WERI-Rb-1 (cell line): ENCODE data around the gene SLC4A9.

ENCODE experiments used
- DNase-seq: peaks from one replicate; pipeline ENCODE4 v3.0.0-alpha.2; 2020
- H3K27ac ChIP-seq: fragments of 250-450 bp; sonication (Bioruptor Pico); 2 replicates; pipeline ENCODE4 v1.5.1; 2020; ENCODE audit warnings: mild to moderate bottlenecking, moderate library complexity
- H3K27me3 ChIP-seq: fragments of 250-450 bp; sonication (Bioruptor Pico); 2 replicates; pipeline ENCODE4 v1.5.1; 2021; ENCODE audit warnings: mild to moderate bottlenecking, low read depth, moderate library complexity; ENCODE audit not compliant: insufficient read depth, severe bottlenecking
- H3K36me3 ChIP-seq: fragments of 250-450 bp; sonication (Bioruptor Pico); 2 replicates; pipeline ENCODE4 v1.5.1; 2020; ENCODE audit warnings: mild to moderate bottlenecking, moderate library complexity
- H3K4me3 ChIP-seq: 2 replicates; pipeline ENCODE4 v1.5.1; 2011; ENCODE audit warnings: low read depth, mild to moderate bottlenecking, control low read depth, low read length
- H3K9me3 ChIP-seq: fragments of 250-450 bp; sonication (Bioruptor Pico); 2 replicates; pipeline ENCODE4 v1.5.1; 2021; ENCODE audit warnings: mild to moderate bottlenecking, moderate library complexity; ENCODE audit not compliant: severe bottlenecking
- CTCF ChIP-seq: IDR thresholded peaks from 2 replicates; pipeline ENCODE4 v1.5.1; 2011; ENCODE audit warnings: low read depth, mild to moderate bottlenecking, control low read depth, inconsistent platforms, low read length

The SLC4A9 gene

DNA sequence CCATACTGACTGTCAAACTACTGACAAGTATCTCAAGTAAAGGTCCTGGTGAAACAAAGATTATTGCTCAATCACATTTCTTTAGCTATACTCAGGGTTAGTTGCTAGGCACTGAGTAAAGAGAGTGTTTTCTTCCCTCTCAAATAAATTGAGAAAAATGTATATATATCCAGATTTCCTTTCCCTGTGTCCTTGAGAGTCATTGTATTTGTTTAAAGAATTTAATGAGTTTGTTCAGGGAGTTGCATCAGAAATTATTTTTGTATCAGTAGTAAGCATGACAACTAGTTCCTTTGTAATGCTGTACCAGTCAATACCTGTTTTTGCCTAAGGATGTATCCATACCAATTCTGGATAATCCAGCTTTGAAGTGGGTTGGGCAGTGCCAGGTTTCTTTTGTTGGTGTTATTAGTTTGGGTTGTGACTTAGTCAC is 38.4 kb downstream of the SLC4A9 start:
- no peak overlapping the region for H3K4me3 ChIP-seq
- DNase-seq, result no peak
- H3K9me3 ChIP-seq, result no peaks in the 10 kb centered on the region
- no peak for TF ChIP-seq CTCF
- peaks cover 20% of the 10 kb centered on the region for H3K36me3 ChIP-seq
- no peaks in the 10 kb centered on the region for H3K27me3 ChIP-seq
- H3K27ac ChIP-seq, result no peak overlapping the region

GRCh38 chr5:140399979-140400729 is 40.2 kb downstream of the SLC4A9 start:
- Histone ChIP-seq H3K27ac (peak overlapping the region; percentile 96), H3K9me3 (no peaks in the 10 kb centered on the region), H3K27me3 (no peaks in the 10 kb centered on the region), H3K4me3 (peak overlapping the region; percentile 78), H3K36me3 (peaks cover 36% of the 10 kb centered on the region)
- DNase-seq, result no peak
- no peak for TF ChIP-seq CTCF

- Histone ChIP-seq H3K27ac (peak overlapping the region; percentile 96), H3K36me3 (peaks cover 43% of the 10 kb centered on the region), H3K4me3 (peak overlapping the region; percentile 78), H3K27me3 (no peaks in the 10 kb centered on the region), H3K9me3 (no peaks in the 10 kb centered on the region)
- no peak for TF ChIP-seq CTCF
- peak; percentile 96 for DNase-seq
Measured at GRCh38 chr5:140400730-140401361, 40.9 kb downstream of the SLC4A9 start.

- H3K27me3 ChIP-seq, result no peaks in the 10 kb centered on the region
- H3K27ac ChIP-seq, result peak within 1 kb of the TSS; percentile 96
- H3K36me3 ChIP-seq, result peaks cover 49% of the 10 kb centered on the region
- peak within 1 kb of the TSS; percentile 78 for H3K4me3 ChIP-seq
- no peaks in the 10 kb centered on the region for H3K9me3 ChIP-seq
- DNase-seq, result peak; percentile 99
- TF ChIP-seq CTCF, result 0 out of 2 replicates have a peak, but pooled peaks have one; percentile 17
Measured at GRCh38 chr5:140401362-140402257, 41.6 kb downstream of the SLC4A9 start, which contains the start of gene ANKHD1. Gene ANKHD1, plus strand, starts transcription at chr5:140401833. Its CDS starts 135 bp downstream, at chr5:140401968.

DNA sequence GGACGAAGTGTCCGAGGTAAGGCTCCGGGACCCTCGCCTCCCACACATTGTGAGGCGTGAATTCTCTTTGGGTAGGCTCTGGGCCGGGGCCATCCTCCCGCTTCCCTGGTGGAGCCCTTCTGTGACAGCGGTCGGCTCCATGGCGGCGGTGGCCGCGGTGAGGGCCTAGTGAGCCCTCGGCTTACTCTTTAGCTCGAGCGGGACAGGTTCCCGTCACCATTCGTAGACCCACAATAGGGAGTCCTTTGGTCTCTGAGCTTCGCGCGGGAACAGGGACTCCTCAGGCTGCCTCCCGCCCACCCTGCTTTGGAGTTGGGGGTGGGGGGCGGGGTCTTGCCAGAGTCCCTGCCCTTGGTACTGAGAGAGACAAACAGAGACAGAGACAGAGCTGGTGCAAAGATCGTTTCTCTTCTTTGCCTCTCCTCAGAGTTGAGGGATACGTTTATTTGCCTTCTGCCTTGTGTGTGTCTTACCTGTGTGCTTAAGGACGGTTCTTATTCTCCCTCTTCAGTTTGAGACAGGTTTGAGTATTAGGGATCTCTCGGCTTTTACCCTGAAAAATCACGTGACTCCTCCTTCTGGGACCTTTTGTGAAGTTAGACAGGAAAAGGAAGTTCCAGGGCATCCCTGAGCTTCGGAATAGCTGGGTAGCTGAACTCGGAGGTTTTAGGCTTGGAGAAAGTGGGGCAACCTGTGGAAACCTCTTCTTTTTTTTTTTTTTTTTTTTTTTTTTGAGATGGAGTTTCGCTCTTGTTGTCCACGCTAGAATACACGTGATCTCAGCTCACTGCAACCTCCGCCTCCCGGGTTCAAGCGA is 42.5 kb downstream of the SLC4A9 start:
- no peaks in the 10 kb centered on the region for H3K27me3 ChIP-seq
- DNase-seq, result peak; percentile 60
- peaks cover 53% of the 10 kb centered on the region for H3K36me3 ChIP-seq
- H3K27ac ChIP-seq, result peak overlapping the region; percentile 96
- H3K4me3 ChIP-seq, result peak overlapping the region; percentile 64
- no peak for TF ChIP-seq CTCF
- no peaks in the 10 kb centered on the region for H3K9me3 ChIP-seq
